ENCODE results near the gene OR1E1.
"Not testable (repeated sequence)": the region's sequence is repeated elsewhere in the genome, so short reads cannot be mapped to it uniquely, and the experiment has no call there.

The OR1E1 gene

GRCh38 chr17:3398310-3398709 lies at the start of gene OR1E1:
Gene OR1E1, minus strand, starts transcription at chr17:3398410. Its CDS starts 0 bp downstream, at chr17:3398410.
- no peak for DNase-seq

- DNase-seq: no peak
Measured at GRCh38 chr17:3447625-3448024, 49.4 kb upstream of the OR1E1 start.

- DNase-seq: no peak
Measured at GRCh38 chr17:3440451-3440850, 42.2 kb upstream of the OR1E1 start.

GRCh38 chr17:3438368-3438767 lies 40.2 kb upstream of the OR1E1 start:
- no peak for DNase-seq

- no peak for DNase-seq
Measured at GRCh38 chr17:3433741-3434140, 35.5 kb upstream of the OR1E1 start, which contains the start of gene OR1E2. Gene OR1E2, minus strand, starts transcription at chr17:3433841. Its CDS starts 0 bp downstream, at chr17:3433841.

GRCh38 chr17:3433215-3433614 lies 35.0 kb upstream of the OR1E1 start:
- not testable (repeated sequence) for DNase-seq

GRCh38 chr17:3418222-3418621 lies 20.0 kb upstream of the OR1E1 start:
- no peak for DNase-seq

GRCh38 chr17:3415610-3416009 lies 17.4 kb upstream of the OR1E1 start:
- DNase-seq: no peak

GRCh38 chr17:3412216-3412615 lies 14.0 kb upstream of the OR1E1 start:
- DNase-seq: not testable (repeated sequence)

GRCh38 chr17:3411070-3411469 lies 12.9 kb upstream of the OR1E1 start, which contains the start of gene OR3A3:
Gene OR3A3, plus strand, starts transcription at chr17:3411370.
- no peak for DNase-seq

GRCh38 chr17:3403856-3404255 lies 5.6 kb upstream of the OR1E1 start:
- not testable (repeated sequence) for DNase-seq

- DNase-seq: no peak
Measured at GRCh38 chr17:3401786-3402185, 3.6 kb upstream of the OR1E1 start.

GRCh38 chr17:3400055-3400454 lies 1.8 kb upstream of the OR1E1 start:
- DNase-seq: no peak

- DNase-seq: not testable (repeated sequence)
Measured at GRCh38 chr17:3397801-3398200, 409 bp downstream of the OR1E1 start.

- no peak for DNase-seq
Measured at GRCh38 chr17:3389791-3390190, 8.4 kb downstream of the OR1E1 start.

- DNase-seq: no peak
Measured at GRCh38 chr17:3385869-3386816, 12.1 kb downstream of the OR1E1 start, which contains the start of gene OR3A2. Gene OR3A2, minus strand, starts transcription at chr17:3386308.

- DNase-seq: no peak
Measured at GRCh38 chr17:3381957-3382356, 16.3 kb downstream of the OR1E1 start.

GRCh38 chr17:3378321-3378720 lies 19.9 kb downstream of the OR1E1 start:
- DNase-seq: no peak

- not testable (repeated sequence) for DNase-seq
Measured at GRCh38 chr17:3371167-3371566, 27.0 kb downstream of the OR1E1 start.
